Measurements from ENCODE around the gene RABGGTA. TPM values are rescaled to one million over a fixed set of nuclear protein-coding genes. Genes with fewer than 3 reads are reported as not detected.

Gene RABGGTA
- total and polyA plus RNA-seq, 9 of the 15 experiments (the other 6 are each of a cell fraction or from before 2014, with no cell fraction given): 4.5 to 24.2 (median 15.5) TPM

DNA sequence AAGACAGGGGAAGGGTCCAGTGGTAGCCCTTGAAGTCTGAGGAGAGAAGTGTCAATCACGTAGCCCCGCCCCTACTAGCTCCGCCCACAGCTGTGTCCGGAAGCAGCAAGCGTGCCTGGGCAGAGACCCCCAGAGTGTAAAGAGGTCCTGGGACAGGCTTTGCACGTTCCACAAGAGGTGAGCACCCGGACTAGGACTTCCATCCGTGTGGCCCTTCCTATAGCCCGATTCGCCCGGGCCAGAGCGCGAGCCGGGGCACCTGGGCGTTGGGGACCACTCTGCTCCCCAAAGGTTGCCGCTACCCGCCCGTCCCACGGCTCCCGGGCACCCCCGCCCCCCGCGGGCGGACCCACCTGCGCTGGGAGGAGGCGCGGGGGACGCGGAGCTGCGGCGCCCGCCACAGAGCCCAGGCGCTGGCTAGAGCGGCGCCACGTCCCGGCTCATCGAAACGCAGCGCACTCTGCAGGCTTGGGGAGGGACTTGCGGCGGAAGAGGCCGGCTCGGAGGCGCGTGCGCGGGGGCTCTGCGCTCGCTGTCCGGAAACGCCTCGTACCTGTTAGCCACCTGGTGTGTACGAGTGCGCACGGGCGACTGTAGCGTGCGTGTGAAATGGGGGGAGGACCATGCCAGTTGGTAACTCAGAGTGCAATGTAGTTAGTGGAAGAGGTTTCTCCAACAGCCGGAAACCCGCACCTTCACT, at the start of gene RABGGTA (continued):
- TF ChIP-seq HMGN3 (IDR thresholded peaks at IDR 0.05; ENCODE audit: borderline replicate concordance, extremely low read depth, insufficient read length, low read depth, low read length) (peak; percentile 85), SFPQ (IDR thresholded peaks at IDR 0.05; ENCODE audit: low read depth, low read length) (no peak), SMC3 (conservative IDR thresholded peaks at IDR 0.05; ENCODE audit: insufficient read depth, low read depth, low read length) (0 out of 2 replicates have a peak, but pooled peaks have one; percentile 18), PHB2 (IDR thresholded peaks at IDR 0.05; ENCODE audit: low read depth) (no peak), ZNF77 (CRISPR knock-in tag; IDR thresholded peaks at IDR 0.05) (no peak), SMAD4 (CRISPR knock-in tag; conservative IDR thresholded peaks at IDR 0.05) (peak; percentile 85), IRF1 (CRISPR knock-in tag; IDR thresholded peaks at IDR 0.05; ENCODE audit: borderline replicate concordance) (no peak), ZNF263 (CRISPR knock-in tag; IDR thresholded peaks at IDR 0.05; ENCODE audit: borderline replicate concordance) (peak; percentile 18; the same call in 1 of the 2 replicates), LCOR (CRISPR knock-in tag; IDR thresholded peaks at IDR 0.05) (no peak), EP300 (IDR thresholded peaks at IDR 0.05; ENCODE audit: low read length) (0 out of 2 replicates have a peak, but pooled peaks have one; percentile 16), BRD9 (IDR thresholded peaks at IDR 0.05; ENCODE audit: low read depth, partially characterized antibody) (no peak), PYGO2 (tag; IDR thresholded peaks at IDR 0.05) (no peak), HMG20B (CRISPR knock-in tag; IDR thresholded peaks at IDR 0.05) (no peak), FOXP4 (CRISPR knock-in tag; IDR thresholded peaks at IDR 0.05; ENCODE audit: borderline replicate concordance) (no peak), ZBTB17 (CRISPR knock-in tag; IDR thresholded peaks at IDR 0.05) (no peak), PHF20 (IDR thresholded peaks at IDR 0.05; ENCODE audit: partially characterized antibody) (peak; percentile 48), HSF4 (CRISPR knock-in tag; IDR thresholded peaks at IDR 0.05; ENCODE audit: borderline replicate concordance) (no peak), ZNF79 (CRISPR knock-in tag; IDR thresholded peaks at IDR 0.05; ENCODE audit: low read depth) (no peak), NUFIP1 (IDR thresholded peaks at IDR 0.05; ENCODE audit: partially characterized antibody) (no peak)
- TF ChIP-seq, protein P1, sequence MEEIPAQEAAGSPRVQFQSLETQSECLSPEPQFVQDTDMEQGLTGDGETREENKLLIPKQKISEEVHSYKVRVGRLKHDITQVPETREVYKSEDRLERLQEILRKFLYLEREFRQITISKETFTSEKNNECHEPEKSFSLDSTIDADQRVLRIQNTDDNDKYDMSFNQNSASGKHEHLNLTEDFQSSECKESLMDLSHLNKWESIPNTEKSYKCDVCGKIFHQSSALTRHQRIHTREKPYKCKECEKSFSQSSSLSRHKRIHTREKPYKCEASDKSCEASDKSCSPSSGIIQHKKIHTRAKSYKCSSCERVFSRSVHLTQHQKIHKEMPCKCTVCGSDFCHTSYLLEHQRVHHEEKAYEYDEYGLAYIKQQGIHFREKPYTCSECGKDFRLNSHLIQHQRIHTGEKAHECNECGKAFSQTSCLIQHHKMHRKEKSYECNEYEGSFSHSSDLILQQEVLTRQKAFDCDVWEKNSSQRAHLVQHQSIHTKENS (CRISPR knock-in tag; IDR thresholded peaks at IDR 0.05): no peak
- TF ChIP-seq, protein P2, sequence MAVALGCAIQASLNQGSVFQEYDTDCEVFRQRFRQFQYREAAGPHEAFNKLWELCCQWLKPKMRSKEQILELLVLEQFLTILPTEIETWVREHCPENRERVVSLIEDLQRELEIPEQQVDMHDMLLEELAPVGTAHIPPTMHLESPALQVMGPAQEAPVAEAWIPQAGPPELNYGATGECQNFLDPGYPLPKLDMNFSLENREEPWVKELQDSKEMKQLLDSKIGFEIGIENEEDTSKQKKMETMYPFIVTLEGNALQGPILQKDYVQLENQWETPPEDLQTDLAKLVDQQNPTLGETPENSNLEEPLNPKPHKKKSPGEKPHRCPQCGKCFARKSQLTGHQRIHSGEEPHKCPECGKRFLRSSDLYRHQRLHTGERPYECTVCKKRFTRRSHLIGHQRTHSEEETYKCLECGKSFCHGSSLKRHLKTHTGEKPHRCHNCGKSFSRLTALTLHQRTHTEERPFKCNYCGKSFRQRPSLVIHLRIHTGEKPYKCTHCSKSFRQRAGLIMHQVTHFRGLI (CRISPR knock-in tag; IDR thresholded peaks at IDR 0.05): no peak

Measured in K562 (cell line).